Spleen (tissue), 7 donors: Measurements from ENCODE around the gene PDLIM4.

Source experiments
- POLR2AphosphoS5 ChIP-seq, 3 donors: sonication (generic); formaldehyde crosslinking; IDR thresholded peaks; one replicate each; pipeline ENCODE4 v1.5.1; 2017; ENCODE audit warnings: antibody characterized with exemption in 3 of 3
- TF ChIP-seq, protein P1 (sequence below), 11 experiments: fragments of 200-600 bp in 7 of 11; fragments of 450-650 bp in 4 of 11; sonication (generic) in 4 of 11; IDR thresholded peaks in 8 of 11; conservative IDR thresholded peaks in 3 of 11; 1 replicate in 7 of 11; 2 replicates in 4 of 11; pipeline versions ENCODE4 v1.4.0 to v1.8.0; 2016 to 2021; ENCODE audit warnings: antibody characterized with exemption in 11 of 11, inconsistent platforms in 4 of 11, mild to moderate bottlenecking in 1 of 11
- donor health status: DM: no; HTN: no; CAD: no; lungs with moderate emphysema.
- donor health status: DM: no; HTN: no; CAD: no.
- donor health status: DM: no; HTN: no; CAD: no.

DNA sequence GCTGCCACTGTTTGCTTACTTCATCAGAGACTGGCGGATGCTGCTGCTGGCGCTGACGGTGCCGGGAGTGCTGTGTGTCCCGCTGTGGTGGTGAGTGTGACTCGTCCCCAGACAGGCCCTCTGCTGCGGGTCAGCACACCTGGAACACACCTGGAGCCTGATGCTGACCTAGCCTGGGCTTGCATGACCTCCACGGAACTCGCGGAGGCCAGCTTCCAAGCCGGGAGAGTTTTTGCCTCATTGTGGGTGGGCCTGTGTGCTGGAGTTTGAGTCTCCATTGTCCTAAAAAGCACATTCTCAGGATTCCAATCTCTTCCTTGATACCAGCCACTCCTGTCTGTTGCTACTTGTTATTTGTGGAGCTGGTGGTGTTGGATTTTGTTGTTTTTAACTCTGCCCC lies 64.8 kb downstream of the PDLIM4 start:
- TF ChIP-seq, protein P1, sequence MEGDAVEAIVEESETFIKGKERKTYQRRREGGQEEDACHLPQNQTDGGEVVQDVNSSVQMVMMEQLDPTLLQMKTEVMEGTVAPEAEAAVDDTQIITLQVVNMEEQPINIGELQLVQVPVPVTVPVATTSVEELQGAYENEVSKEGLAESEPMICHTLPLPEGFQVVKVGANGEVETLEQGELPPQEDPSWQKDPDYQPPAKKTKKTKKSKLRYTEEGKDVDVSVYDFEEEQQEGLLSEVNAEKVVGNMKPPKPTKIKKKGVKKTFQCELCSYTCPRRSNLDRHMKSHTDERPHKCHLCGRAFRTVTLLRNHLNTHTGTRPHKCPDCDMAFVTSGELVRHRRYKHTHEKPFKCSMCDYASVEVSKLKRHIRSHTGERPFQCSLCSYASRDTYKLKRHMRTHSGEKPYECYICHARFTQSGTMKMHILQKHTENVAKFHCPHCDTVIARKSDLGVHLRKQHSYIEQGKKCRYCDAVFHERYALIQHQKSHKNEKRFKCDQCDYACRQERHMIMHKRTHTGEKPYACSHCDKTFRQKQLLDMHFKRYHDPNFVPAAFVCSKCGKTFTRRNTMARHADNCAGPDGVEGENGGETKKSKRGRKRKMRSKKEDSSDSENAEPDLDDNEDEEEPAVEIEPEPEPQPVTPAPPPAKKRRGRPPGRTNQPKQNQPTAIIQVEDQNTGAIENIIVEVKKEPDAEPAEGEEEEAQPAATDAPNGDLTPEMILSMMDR (IDR thresholded peaks at IDR 0.05 in 8 of 11, conservative IDR thresholded peaks at IDR 0.05 in 3 of 11) = no peak
- TF ChIP-seq POLR2AphosphoS5 (IDR thresholded peaks at IDR 0.05) = no peak
